ENCODE data around the gene STARD9. TPM values are rescaled to one million over a fixed set of nuclear protein-coding genes. Genes with fewer than 3 reads are reported as not detected.
A peak's percentile ranks its signal among the peaks of the same experiment; 100 is the strongest.

Gene STARD9
- polyA plus RNA-seq, 3 donors, result 0.39 TPM; not detected in 2

DNA sequence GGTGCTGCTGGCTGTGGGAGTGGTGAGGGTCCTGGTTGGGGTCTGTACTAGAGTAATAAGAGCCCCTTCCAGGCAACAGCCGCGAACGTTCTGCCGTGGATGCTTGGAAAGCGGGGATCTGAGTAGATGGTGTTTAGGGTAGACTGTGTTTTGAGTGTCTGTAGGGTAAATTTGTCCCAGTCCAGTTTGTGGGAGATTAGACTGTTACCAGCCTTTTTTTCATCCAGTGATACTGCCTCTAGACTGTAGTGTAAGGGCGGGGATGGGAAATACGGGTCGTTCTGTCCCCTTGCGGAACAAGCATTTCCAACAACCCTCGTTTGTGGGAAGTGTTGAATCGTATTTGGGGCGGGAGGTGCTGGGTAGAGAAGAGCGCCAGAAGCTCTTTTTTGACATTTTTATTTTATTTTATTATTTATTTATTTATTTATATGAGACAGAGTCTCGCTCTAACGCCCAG is 26.3 kb upstream of the STARD9 start:
- peak; percentile 46 to 58 (median 51) for DNase-seq
- Histone ChIP-seq H4K20me1 (ENCODE audit: insufficient read depth, low read length) (no peaks in the 10 kb centered on the region), H3K36me3 (replicated peaks in 1 of 2; ENCODE audit: control insufficient read depth in 1 of 2, insufficient read depth in 2 of 2, low read length in 2 of 2) (peaks cover 0 to 3% of the 10 kb centered on the region in 2 donors), H3K79me2 (ENCODE audit: insufficient read depth, low read length) (peaks cover 79% of the 10 kb centered on the region), H3K4me3 (replicated peaks in 1 of 3; ENCODE audit: low read depth in 2 of 3, low read length in 3 of 3) (peak overlapping the region; percentile 59 to 99 (median 82)), H3K27ac (ENCODE audit: low read depth in 1 of 2, low read length in 2 of 2) (peak overlapping the region; percentile 86 to 95), H3K27me3 (ENCODE audit: control insufficient read depth in 2 of 2, insufficient read depth in 2 of 2, low read length in 2 of 2) (no peaks in the 10 kb centered on the region), H2AFZ (ENCODE audit: insufficient read depth, low read depth, low read length, poor library complexity, severe bottlenecking) (peak overlapping the region; percentile 82), H3K4me2 (replicated peaks; ENCODE audit: extremely low read depth, low read length, poor library complexity, severe bottlenecking) (peak overlapping the region; percentile 95), H3K9me3 (replicated peaks in 1 of 2; ENCODE audit: control insufficient read depth in 1 of 2, insufficient read depth in 1 of 2, low read length in 2 of 2) (no peaks in the 10 kb centered on the region), H3K4me1 (ENCODE audit: control insufficient read depth in 1 of 2, insufficient read depth in 2 of 2, low read length in 2 of 2) (peaks cover 40 to 65% of the 10 kb centered on the region in 2 donors), H3K9ac (ENCODE audit: insufficient read depth, low read length, poor library complexity, severe bottlenecking) (peak overlapping the region; percentile 82)
- TF ChIP-seq, protein P1, sequence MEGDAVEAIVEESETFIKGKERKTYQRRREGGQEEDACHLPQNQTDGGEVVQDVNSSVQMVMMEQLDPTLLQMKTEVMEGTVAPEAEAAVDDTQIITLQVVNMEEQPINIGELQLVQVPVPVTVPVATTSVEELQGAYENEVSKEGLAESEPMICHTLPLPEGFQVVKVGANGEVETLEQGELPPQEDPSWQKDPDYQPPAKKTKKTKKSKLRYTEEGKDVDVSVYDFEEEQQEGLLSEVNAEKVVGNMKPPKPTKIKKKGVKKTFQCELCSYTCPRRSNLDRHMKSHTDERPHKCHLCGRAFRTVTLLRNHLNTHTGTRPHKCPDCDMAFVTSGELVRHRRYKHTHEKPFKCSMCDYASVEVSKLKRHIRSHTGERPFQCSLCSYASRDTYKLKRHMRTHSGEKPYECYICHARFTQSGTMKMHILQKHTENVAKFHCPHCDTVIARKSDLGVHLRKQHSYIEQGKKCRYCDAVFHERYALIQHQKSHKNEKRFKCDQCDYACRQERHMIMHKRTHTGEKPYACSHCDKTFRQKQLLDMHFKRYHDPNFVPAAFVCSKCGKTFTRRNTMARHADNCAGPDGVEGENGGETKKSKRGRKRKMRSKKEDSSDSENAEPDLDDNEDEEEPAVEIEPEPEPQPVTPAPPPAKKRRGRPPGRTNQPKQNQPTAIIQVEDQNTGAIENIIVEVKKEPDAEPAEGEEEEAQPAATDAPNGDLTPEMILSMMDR (IDR thresholded peaks at IDR 0.05), result no peak
- peaks cover 59% of the 10 kb centered on the region for H3K4me1 Mint-ChIP-seq
- peaks cover 4 to 15% of the 10 kb centered on the region in 2 donors for H3K36me3 Mint-ChIP-seq
- H3K27ac Mint-ChIP-seq, result peak overlapping the region; percentile 93 to 99 (median 96)
- intact Hi-C loops (cut with micrococcal nuclease), result loop anchor here (2.0 kb wide), 1 partner anchor 54 kb away; the partner anchor contains the start of gene SNAP23 (in 2 of the 2)
- WGBS (ENCODE audit: insufficient coverage), result 0% methylated on average over 5 of the region's 15 CpGs
- H3K4me3 Mint-ChIP-seq, result peak overlapping the region; percentile 98 to 99
- peaks cover 0 to 2% (median 0%) of the 10 kb centered on the region in 7 donors for H3K9me3 Mint-ChIP-seq
- peaks cover 0 to 3% (median 0%) of the 10 kb centered on the region in 3 donors for H3K27me3 Mint-ChIP-seq (ENCODE audit: low read depth in 3 of 3)

DNA sequence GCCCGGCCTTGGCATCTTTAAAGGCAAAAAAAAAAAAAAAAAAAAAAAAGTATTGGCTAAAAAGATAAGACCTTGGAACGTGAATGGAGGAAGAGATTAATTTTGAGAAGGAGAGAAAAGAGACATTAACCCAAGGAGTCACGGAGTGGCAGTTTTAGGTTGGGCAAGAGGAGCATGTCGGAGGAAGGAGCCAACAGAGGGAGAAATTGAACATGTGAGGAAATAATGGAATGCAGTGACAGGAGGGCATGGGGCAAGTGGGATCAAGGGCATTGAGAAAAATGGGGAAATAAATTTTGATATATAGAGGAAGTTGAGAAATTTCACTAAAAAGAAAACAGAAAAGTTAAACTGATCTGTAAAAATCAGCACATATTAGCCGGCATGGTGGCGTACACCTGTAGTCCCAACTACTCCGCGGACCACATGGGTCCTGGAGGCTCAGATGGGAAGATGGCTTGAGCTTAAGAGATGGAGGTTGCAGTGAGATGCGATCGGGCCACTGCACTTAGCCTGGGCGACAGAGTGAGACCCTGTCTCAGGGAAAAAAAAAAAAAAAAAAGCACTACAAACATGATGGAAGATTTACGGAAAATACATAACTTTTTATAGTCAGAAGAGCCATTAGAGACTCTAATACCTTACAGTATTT is 25.5 kb upstream of the STARD9 start:
- peaks cover 4 to 18% of the 10 kb centered on the region in 2 donors for H3K36me3 Mint-ChIP-seq
- peak overlapping the region; percentile 90 to 98 for H3K4me3 Mint-ChIP-seq
- Histone ChIP-seq H3K27me3 (ENCODE audit: control insufficient read depth in 2 of 2, insufficient read depth in 2 of 2, low read length in 2 of 2) (no peaks in the 10 kb centered on the region), H2AFZ (ENCODE audit: insufficient read depth, low read depth, low read length, poor library complexity, severe bottlenecking) (peak overlapping the region; percentile 82), H3K79me2 (ENCODE audit: insufficient read depth, low read length) (peaks cover 87% of the 10 kb centered on the region), H3K4me2 (replicated peaks; ENCODE audit: extremely low read depth, low read length, poor library complexity, severe bottlenecking) (peak overlapping the region; percentile 95), H3K4me1 (ENCODE audit: control insufficient read depth in 1 of 2, insufficient read depth in 2 of 2, low read length in 2 of 2) (peaks cover 32 to 57% of the 10 kb centered on the region in 2 donors), H3K9me3 (replicated peaks in 1 of 2; ENCODE audit: control insufficient read depth in 1 of 2, insufficient read depth in 1 of 2, low read length in 2 of 2) (no peaks in the 10 kb centered on the region), H3K36me3 (replicated peaks in 1 of 2; ENCODE audit: control insufficient read depth in 1 of 2, insufficient read depth in 2 of 2, low read length in 2 of 2) (no peaks in the 10 kb centered on the region), H4K20me1 (ENCODE audit: insufficient read depth, low read length) (no peaks in the 10 kb centered on the region), H3K9ac (ENCODE audit: insufficient read depth, low read length, poor library complexity, severe bottlenecking) (peak overlapping the region; percentile 19), H3K27ac (ENCODE audit: low read depth in 1 of 2, low read length in 2 of 2) (peak overlapping the region; percentile 86 to 95), H3K4me3 (replicated peaks in 1 of 3; ENCODE audit: low read depth in 2 of 3, low read length in 3 of 3) (peak overlapping the region; percentile 59 to 99 (median 82))
- TF ChIP-seq, protein P1 (IDR thresholded peaks at IDR 0.05), result no peak
- H3K4me1 Mint-ChIP-seq, result peaks cover 57% of the 10 kb centered on the region
- peak; percentile 23 to 73 (median 69) for DNase-seq
- intact Hi-C loops (cut with micrococcal nuclease), result loop anchor here (2.0 kb wide), 1 partner anchor 55 kb away; the partner anchor contains the start of gene SNAP23 (in 2 of the 2)
- 33% methylated on average over 6 of the region's 12 CpGs for WGBS (ENCODE audit: insufficient coverage)
- H3K27ac Mint-ChIP-seq, result peak overlapping the region; percentile 80 to 99 (median 96)
- peaks cover 0 to 4% (median 0%) of the 10 kb centered on the region in 3 donors for H3K27me3 Mint-ChIP-seq (ENCODE audit: low read depth in 3 of 3)
- peaks cover 0 to 2% (median 0%) of the 10 kb centered on the region in 7 donors for H3K9me3 Mint-ChIP-seq
